Left kidney (tissue), 2 donors: ENCODE measurements around the gene FAM149A. TPM values are rescaled to one million over a fixed set of nuclear protein-coding genes. Genes with fewer than 3 reads are reported as not detected.
A peak's percentile ranks its signal among the peaks of the same experiment; 100 is the strongest.

Source experiments
- DNase-seq: peaks from one replicate; pipeline ENCODE4 v3.0.0-alpha.2; 2013
- polyA plus RNA-seq: library from polyadenylated mRNA; unstranded; fragments of 120-200 nt; gene quantifications from one replicate; pipeline ENCODE4 v1.2.1, GENCODE V29; 2013; ENCODE audit not compliant: insufficient read length

FAM149A gene
- polyA plus RNA-seq, 1 donor, result 56.7 TPM

DNA sequence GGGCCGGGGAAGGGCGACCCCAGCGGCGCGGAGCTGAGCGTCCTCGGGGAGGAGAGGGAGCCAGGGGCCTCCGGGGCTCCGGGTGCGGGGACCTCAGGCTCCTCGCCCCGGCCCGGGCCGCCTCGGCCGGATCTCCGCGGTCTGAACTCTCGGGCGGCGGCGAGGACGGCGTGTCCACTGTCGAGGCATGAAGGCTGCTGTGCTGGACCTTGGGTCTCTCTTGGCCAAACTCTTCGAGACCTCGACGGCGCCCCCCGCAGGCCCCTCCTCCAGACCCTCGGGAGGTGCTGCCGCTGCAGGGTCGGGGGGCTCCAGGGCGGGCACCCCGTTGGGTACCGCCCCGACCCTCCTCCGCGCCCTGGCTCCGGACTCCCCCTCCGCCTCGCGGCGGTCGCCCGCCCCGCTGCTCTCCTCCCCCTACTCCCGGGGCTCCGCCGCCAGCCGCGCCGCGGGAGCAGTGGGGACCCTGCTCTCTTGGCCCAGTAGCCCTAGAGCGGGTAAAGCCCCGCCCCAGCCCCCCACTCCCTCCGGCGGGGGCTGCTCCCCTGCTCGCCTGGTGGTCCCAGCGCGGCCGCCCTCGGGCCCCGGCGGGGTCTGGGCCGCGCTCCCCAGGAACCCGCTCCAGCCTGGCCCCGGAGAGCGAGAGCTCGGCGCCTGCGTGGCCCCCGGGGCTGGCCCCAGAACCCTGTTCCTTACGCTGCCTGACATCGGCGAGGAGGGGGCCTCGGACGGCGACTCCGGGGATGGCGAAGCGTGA is 564 bp downstream of the FAM149A start:
- DNase-seq, result no peak

DNA sequence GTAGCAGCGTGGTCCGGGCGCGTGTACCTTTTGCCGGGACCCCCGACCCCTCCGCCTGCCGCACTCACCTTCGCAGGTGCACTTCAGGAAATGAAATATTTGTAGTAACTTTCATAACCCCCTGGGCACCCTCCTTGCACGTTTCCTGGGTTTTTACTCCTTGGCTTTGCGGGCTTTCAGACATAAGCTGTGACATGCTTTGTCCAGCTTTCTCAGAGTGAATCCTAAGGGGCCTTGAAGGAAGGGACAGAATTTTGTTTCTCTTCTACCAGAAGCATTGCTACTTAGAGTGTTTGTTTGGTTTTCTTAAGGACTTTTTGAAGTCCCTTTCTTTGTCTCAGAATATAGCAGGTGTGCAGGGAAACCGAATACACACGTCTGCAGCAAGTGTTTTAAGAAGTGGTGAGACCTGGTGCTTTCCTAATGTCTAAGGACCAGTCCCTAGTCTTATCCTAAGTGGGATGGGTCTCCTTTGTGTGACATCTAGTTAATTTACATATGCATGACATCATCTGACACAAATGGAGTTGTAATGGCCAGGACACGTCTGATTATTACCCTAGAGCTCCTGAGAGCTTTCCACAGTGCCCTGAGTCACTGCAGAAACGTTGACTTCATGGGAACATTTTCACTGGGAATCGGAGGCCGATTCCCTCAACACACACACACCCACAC is 1.3 kb downstream of the FAM149A start:
- DNase-seq, result no peak

DNA sequence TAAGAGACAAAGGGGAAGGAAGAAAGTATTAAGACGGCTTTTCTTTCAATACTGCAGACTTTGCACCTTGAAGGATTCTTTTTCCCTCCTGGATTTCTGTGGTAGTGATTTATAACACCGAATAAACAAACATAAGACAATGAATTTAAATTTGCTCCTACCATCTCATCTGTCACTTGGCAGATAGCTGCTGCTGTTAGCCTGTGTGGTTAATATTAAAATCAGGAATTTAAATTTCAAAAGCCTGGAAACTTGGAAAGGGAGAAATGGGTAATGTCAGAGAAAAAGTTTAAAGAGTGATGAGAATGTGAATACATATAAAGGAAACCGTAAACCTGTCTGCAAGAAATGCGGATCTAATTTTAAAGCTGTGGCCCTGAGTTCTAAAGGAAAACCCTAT is 3.4 kb downstream of the FAM149A start:
- no peak for DNase-seq

DNA sequence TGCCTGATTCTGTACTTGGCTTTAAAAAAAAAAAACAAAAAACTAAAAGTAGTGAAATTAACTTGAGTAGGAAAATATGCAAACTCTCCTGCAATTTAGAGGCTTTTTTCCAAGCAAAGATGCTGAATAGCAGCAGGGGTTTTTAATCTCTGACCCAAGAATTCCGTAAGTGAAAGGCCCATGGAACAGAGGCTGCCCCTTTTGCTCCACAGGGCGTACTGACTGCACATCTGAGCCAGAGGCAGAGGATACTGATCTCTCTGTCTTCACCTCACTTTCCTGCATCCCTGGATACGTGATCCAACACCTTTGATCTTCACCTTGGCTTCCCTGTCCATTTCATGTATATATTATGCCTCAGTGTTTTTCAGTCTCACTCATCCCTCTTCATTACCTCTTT is 3.9 kb downstream of the FAM149A start:
- DNase-seq, result no peak

DNA sequence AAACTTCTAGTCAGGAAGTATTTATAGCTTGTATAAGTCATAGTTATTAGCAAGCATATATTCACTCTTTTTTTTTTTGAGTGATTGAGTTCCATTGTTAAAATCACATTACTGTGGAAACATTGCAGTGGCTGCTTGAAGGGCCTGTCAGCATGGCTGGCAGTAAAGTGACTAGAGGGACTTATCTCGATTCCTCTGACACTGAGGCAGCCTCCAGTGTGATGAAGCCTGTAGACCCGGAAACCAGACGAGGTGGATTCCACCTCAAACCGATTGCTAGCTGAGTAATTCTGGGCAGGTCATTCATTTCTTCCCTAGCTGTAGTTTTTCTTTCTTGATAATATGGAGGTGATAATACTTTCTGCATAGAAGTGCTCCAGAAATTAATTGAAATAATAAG is 4.7 kb downstream of the FAM149A start:
- DNase-seq, result no peak

DNA sequence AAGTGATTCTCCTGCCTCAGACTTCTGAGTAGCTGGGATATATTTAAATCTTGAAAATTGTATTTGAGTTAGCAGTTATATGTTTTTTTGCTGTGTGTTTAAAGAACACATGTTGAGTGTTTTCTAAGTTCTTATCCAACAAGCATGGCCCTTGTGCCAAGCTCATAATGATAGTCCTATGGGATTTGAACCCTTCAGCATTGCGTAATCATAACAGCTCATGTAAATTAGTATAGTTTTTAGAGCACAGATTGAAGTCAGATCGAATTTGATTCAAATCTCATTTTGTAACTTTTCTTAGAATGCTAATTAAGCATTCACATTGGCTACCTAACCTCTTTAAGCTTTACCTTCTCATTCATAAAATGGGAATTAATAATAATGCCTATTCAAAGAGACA is 12.2 kb downstream of the FAM149A start:
- no peak for DNase-seq

DNA sequence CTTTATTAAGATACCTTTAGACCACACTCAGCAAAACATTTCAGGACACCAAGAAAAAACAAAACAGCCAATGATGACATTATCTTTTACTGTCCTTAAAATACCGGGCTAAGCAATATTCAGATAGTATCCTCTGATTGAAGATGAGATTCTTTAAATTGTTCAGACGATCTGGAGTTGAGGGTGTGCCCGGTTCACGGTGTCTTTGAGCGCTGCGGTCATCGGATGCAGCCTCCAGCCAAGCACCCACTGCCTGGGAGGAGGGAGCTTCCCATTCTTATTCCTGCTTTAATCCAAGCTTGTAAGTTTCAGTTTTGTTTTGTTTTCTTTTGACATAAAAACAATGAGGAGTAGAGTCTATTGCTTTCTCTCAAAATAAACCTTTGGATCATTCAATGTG is 14.1 kb downstream of the FAM149A start:
- no peak for DNase-seq

DNA sequence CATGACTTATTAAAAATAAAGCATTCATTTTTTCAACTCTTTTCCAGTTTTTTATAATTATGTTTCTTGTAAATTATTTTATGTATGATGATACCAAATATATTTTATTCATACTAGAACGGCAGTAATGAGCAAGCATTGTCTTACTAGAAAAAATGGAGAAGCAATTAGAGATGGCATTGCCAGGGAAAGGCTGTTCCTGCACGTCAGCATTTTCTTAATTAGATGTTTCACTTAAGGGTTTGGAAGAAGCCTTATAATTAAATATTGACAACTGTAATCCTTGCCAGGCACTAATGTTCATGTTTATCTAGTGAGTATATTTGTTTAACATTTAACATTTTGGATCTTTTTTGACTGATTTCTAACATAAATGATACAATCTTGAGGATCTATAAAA is 16.6 kb downstream of the FAM149A start:
- no peak for DNase-seq

DNA sequence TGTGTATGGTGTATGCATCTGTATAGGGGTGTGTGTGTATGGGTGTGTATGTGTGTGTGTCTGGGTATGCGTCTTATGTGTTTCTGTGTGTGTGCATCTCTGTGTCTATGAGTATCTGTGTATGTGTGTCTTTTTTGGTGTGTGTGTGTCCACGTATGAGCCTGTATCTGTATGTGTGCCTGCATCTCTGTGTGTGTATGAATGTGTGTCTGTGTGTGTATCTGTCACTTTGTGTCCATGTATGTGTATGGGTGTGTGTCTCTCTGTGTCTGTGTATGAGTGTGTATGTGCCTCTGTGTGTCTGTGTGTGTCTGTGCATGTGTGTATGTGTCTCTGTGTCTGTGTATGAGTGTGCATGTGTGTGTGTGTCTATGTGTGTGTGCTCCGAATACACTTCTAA is 24.3 kb downstream of the FAM149A start:
- no peak for DNase-seq

DNA sequence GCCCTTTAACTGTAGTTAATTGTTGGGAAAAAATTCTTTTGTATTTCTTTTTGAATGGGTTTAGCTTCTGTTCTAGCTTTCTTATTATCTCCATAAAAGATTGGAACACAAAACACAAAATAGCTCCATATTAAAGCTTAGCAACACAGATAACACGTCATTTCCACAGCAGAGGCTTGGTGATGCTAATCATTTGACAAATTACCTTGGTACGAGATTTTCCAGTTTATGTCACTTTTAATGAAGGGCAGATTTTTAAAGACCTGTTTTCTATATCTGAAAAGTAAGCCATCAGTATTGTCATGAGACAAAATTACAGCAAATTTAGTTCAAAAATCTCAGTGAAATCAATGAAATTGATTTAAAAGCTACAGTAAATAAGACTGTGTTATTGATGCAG is 27.4 kb downstream of the FAM149A start:
- DNase-seq, result no peak

DNA sequence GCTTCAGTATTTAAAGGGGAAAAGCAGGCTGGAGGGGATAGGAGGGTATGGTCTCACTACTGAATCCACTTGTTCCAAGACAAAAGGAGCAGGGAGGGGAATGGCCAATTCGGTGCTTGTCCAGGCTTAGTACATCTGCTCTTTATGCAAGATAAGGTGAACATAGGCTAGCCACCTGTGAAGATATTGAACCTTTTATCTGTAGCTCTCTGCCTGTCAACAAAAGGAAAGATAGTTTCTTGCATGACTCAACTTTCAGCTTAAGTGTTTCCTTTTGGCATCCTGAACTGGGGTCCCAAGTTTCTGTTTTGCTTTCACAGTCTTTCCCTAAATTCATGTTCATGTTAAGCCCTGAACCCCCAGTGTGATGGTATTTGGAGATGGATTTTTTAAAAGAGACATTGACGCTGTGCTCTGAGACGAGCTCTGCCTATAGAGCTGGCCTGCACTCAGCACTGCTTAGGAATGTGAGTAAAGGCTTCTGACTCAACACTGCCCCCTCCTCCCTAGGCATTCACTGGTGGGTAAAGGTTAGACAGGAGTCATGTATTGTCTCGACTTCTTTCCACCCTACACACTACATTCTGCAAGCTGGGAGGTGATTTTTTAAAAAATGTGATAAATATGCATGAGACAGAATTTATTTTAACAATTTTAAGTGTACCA is 28.2 kb downstream of the FAM149A start:
- no peak for DNase-seq

DNA sequence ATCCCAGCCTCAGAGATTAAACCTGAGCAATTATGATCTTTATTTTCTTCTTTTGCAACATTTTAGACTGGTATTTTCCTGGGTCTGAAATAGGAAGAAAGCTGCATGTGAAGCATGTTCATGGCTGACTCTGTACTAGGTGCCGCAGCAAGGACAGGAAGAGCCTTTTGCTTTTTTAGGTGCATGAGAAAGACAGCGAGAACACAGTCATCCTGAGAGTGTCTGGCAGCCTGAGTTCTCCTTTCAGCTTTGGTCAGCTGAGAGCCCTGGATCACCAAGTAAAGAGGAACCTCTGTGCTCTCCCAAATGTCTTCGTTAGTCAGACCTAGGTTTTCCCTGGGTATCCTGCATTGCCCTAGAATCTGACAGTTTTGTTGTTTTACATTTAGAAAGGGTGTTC is 29.8 kb downstream of the FAM149A start:
- DNase-seq, result no peak

DNA sequence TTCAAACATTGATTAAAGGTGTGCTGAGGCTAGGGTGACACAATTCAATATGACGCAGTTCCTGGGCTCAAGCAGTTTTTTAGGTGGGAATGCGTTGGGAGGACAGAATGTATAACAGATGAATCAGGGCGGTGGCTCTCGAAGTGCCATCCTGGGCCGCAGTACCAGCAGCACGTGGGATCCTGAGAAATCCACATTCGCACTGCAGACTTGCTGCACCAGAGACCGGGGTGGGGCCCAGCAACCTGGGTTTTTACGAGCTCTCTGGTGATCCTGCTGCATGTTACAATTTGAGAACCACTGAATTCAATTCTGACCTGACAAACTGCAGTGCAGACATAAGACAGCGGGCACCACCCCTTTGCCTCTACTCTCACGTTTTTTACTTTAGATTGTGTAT is 30.4 kb downstream of the FAM149A start:
- DNase-seq, result no peak

DNA sequence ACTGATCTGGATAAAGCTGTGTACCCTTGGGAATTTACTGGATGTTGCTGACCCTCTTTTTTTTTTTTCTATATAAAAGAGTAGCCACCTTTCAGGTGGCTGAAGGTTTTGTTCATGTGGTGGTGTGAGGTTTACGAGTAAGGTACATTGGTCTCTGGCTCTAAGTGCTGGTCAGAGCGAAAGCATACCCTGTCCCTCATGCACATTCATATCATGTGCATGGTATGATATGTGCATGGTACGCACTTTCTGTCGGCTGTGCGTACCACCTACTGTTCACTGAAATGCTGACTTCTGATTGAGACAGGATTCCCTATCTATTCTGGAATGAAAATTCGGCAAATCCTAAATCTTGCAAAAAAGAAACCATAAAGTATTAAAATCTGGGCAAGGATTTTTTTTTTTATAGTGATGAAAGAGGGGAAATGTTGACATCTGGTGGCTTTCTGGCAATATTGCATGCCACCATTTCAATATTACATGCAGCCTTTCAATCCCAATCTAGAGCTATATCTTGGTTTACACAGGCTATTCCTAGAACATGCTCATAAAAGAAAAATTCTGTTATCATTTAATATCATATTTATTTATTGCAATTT is 32.8 kb downstream of the FAM149A start:
- DNase-seq, result no peak

DNA sequence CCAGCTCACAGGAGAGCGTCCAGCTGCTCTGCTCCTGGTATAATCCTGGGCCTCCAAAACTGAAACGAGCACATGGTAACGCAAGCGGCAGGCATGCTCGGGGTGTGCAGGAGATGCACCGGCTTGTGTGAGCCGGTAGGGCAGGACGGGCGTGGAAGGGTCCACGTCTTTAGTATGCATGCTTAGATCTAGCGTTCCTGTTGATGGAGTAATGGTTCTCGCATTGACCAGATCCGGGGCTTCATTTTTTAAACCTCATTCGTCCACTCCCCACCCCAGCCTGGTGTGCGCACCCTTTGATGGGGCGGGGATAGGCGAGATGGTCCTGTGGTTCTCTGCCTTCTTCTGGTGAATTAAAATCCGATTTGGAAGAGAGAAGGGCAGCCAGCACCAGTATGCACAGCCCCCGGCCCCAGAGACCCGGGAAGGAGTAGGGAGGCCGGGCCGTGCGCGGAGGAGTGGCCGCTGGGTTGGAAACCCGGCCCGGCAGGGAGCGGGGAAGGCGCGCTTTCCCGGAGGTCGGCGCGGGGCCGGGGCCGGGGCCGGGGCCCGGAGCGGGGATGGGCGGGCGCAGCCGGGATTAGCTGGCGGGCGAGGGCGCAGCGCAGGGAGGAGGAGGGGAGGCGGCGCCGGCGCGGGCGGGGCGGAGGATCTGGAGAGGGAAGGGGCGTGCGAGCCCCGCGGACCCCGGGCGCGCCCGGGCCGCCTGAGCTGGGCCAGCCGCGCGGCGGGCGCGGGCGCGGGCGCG is 39.9 kb downstream of the FAM149A start:
- peak; percentile 72 for DNase-seq

DNA sequence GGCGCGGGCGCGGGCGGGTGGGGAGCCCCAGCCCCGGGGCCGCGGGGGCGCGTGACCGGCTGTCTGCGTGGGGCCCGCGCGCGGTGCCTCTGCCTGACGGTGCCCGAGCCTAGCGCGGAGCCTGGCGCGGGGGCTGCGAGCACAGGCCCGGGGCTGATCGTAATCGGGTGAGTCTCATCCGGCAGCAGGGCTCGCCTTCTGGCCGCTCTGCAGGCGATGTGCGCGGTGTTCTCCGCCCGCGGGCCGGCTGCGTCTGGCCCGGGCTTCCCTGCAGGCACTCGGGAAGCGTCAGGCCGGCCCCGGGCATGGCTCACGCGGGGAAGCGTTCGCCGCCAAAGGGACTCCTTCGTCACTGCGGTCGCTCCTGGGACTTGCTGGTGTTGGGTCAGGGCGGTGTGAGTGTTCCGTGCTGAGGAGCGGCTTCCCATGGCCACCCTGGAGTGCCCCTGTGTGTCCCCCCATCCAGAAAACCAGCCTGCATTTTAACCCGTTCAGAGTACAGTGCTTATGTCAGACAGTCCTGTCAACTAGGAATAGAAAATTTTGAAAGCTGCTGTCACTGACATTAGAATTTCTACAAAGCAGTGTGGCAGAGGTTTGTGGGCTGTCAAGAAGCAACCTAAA is 40.6 kb downstream of the FAM149A start:
- DNase-seq, result peak; percentile 46

DNA sequence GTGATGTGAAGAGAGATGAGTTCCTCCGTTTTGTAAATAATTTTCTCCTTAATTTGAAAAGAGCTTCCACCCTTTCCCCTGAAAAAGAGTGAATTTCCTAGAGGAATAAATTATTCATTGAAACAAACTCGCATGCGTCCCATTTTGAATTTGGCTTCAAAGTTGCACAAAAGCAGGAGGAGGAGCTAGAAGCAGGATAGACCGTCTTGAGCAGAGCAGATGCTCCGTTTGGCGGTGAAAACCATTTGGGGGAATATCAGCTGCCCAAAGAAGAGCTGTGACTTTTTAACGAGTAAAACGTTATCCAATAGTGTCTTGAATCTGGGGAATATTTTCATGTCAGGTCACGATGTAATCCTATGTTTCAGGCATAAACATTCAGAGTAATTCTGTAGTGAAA is 42.0 kb downstream of the FAM149A start:
- DNase-seq, result no peak

DNA sequence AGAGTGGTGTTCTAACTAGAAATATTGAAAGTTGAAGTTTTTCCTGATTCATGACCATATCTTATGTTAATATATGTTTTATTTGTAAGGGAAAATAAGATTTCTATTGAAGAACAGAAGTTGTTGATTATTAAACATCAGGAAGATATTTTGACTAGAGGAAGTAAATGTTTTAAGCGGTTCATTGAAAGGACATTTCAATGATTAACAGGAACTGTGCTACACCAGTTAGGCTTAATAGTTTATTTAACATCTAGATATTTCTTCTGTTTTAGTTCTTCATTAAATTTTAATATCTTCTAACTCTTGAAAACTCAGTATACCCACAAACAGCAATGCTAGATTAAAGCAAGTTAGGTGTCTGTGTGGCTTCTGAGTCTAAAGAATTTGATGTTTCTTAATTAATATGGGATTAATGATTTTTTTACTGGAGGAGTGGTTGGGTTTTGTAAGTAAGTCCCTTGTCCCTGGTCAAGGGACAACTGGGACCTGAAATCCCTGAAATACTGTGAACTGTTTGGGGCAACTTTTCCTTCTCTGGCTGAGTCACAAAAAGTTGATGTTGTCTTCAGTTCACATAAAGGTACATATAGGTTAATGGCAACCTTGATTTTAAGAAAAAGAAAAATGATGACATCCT is 44.0 kb downstream of the FAM149A start:
- DNase-seq, result peak; percentile 30

DNA sequence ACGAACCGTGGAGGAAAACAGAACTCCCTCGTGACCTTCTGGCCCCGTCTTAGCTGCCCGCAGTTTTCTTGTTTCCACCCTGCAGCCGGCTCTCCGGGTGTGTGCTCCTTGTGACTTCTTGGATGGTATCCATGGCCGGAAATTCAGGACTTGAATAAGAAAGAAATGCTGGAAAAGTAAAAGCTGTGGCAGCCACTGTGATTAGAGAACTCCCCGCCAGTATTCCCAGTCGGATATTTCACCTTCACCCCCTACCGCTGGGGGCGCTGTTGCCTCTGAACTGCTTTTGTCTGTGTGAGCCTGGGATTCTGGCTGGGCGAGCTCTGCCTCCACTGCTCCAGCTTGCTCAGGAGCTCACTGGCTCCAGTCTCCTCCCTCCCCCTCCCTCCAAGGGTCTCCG is 45.4 kb downstream of the FAM149A start:
- DNase-seq, result peak; percentile 34

DNA sequence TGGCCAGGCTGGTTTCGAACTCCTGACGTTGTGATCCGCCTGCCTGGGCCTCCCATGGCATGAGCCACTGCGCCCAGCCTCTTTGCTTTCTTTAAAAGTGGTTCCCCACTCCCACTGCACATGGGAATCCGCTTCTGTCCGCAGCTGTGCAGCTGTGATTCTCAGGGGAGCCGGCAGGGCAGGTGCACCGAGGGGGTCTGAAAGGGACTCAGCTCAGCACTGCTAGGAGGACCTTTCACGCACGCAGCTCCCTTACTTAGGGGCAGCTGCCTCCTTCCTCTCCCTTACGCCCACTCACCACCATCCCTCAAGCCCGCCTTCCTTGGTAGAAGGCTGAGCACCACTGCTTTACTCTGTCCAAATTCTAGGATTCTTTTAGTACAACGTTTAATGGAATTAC is 46.4 kb downstream of the FAM149A start:
- DNase-seq, result no peak

DNA sequence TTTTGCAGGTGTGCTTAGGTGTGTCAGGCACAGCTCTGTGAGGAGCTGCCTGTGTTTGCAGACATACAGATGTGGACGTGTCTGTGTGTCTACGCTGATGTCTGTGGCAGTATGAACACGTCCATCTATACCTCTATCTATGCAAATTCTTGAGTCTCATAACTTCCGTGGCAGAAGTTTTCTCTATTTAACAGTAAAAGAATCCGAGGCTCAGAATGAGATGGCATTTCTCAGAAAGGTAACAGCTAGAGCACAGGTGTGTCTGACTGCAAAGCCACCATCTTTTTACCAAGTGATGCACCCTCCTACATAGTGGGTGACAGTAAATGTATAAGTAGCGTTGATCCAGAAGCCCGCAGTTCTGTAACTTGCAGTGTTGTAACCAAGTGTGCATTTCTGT is 47.0 kb downstream of the FAM149A start:
- DNase-seq, result no peak
